ENCODE data around the gene C2CD3.

GRCh38 chr11:74102321-74102720 is 68.5 kb downstream of the C2CD3 start:
- TF ChIP-seq CTCF (IDR thresholded peaks at IDR 0.05) (no peak), POLR2A (IDR thresholded peaks at IDR 0.05) (no peak)

Measured in esophagus squamous epithelium (tissue), 4 donors.